Measurements from ENCODE around the gene MAP1LC3A. TPM values are rescaled to one million over a fixed set of nuclear protein-coding genes. Genes with fewer than 3 reads are reported as not detected.

Gene MAP1LC3A
- total RNA-seq, result 16.7 and 17.3 TPM in 2 replicates

GRCh38 chr20:34558320-34559218 lies at the start of gene MAP1LC3A:
MAP1LC3A (plus strand) TSS chr20:34558718; CDS start chr20:34558869, 151 bp downstream.
- intact Hi-C loops (cut with micrococcal nuclease), result loop anchor here (1.0 to 2.0 kb wide), 8 partner anchors 20 to 838 kb away; partner anchors contain the start of genes AHCY, DYNLRB1, ITCH and PIGU

DNA sequence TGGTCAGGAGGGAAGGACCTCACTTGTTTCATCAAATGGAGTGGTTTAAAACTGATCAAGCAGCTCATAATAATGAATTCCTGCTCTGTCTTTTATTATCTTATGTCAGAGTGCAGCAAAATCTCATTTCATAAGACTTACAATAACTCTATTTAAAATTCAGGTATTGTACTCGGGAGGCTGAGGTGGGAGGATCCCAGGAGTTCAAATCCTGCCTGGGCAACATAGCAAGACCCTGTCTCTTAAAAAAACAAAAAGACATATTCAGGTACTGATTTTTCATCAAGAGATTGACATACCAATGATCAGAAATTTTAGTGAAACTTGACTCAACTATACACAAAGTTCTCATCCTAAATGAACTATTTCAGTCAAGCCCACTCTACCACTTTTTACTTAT lies 47.9 kb upstream of the MAP1LC3A start:
- intact Hi-C loops (cut with micrococcal nuclease), result loop anchor here (10.0 kb wide), 1 partner anchor 826 kb away; the partner anchor contains the start of gene E2F1

DNA sequence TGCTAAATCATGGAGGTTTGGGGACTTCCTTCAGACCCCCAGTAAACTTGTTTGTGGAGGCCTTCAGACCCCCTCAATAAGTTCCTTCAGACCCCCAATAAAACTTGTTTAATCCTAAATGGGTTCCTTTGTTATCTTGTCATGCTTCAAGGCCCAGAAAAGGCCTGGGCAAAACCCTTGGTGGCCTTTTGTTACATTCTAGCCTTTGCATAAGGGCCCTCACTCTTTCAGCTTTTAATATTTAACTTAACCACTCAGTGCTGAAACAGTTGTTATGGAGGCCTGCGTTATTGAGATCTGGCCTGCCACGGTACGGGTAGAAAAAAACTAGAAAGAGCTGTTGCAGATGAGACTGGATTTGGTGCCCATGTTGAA lies 46.6 kb upstream of the MAP1LC3A start:
- intact Hi-C loops (cut with micrococcal nuclease), result loop anchor here (10.0 kb wide), 1 partner anchor 827 kb away; the partner anchor contains the start of gene E2F1

DNA sequence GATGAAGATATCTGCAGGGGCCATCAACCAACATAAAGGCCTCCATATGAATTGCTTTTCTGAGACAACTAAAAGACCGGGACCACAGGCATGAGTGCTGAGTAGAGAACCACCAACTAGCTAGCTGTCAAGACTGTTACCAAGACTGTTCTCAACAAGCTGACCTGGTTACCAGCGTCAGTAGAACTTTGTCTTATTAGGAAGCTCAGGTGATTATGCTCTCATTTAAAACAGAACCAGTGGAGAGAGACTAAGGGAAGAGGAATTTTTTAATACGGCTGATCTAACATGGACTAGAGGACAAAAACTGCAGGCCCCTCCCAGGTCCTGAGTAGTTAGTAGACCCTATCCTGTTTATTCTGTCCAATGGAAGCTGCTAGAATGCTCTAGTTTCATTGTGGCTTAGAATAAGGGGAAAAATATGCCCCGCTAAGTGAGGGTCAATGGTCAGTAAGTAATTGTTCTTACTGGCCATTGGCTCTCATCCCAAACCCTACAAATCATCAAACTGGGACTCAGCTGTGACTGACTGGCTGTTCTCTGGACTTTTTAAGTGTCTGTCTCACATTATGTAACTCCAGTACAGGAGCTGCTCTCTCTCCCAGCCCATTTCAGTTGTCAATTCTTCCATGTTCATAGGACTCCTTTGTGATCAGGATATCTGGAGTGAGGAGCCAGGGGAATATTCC lies 46.1 kb upstream of the MAP1LC3A start:
- intact Hi-C loops (cut with micrococcal nuclease), result loop anchor here (10.0 kb wide), 1 partner anchor 828 kb away; the partner anchor contains the start of gene E2F1

DNA sequence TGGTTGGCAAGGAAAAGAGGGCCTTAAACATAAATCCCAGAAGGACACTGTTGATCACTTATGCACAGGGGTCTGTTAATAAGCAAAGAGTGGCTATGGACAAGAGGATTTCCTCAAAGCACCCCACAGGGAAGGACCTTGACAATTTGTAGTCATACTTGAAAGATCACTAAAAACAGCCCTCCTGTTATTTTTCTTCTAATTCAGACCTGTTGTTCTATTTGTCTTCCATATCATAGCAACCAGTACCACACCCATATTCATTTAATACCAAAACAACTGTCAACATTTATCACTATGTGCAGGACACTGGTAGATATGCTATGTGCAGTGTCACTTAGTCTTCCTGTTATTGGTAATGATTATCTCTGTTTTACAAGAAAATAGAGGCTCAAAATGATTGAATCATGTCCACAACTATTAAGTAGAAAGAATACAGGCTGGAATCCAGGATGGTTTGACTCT lies 45.5 kb upstream of the MAP1LC3A start:
- intact Hi-C loops (cut with micrococcal nuclease), result loop anchor here (10.0 kb wide), 1 partner anchor 828 kb away; the partner anchor contains the start of gene E2F1

DNA sequence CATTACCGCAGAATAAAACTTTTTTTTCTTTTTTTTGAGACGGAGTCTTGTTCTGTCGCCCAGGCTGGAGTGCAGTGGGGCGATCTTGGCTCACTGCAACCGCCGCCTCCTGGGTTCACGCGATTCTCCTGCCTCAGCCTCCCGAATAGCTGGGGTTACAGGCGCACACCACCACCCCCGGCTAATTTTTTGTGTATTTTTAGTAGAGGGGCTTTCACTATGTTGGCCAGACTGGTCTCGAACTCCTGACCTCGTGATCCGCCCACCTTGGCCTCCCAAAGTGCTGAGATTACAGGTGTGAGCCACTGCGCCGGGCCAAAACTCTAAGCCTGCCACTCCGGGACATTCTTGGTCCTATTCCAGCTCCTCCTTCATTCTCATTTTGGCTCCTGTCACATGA lies 44.5 kb upstream of the MAP1LC3A start:
- intact Hi-C loops (cut with micrococcal nuclease), result loop anchor here (10.0 kb wide), 1 partner anchor 829 kb away; the partner anchor contains the start of gene E2F1

DNA sequence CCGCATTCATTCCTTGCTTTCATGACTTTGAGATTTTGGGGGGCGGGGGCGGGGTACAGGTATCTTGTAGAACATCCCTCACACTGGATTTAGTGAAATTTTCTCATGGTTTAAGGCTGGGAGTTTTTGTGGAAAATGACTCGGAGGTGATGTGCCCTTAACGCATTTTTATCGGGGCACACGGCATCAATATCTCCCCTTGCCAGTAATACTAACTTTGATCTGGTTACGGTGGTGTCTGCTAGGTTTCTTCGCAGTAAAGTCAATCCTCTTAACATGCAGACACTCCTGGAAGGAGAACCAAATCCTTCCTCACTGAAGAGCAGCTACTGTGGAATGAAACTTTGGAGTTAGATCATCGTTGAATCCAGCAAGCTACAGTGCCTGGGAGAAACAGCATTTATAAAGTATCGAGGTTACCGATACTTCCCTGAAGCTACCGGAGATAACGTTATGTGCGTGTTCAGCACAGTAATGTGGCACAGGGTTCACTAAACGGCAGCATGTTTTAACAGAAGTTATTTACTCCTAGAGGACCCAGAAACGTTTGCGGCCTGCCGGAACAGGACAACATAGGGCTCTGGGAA lies 43.5 kb upstream of the MAP1LC3A start:
- intact Hi-C loops (cut with micrococcal nuclease), result loop anchor here (1.0 to 10.0 kb wide), 8 partner anchors 152 to 830 kb away; partner anchors contain the start of genes CHMP4B, E2F1, EIF2S2 and ITCH

GRCh38 chr20:34515484-34516246 lies 42.9 kb upstream of the MAP1LC3A start:
- intact Hi-C loops (cut with micrococcal nuclease), result loop anchor here (1.0 to 10.0 kb wide), 15 partner anchors 23 to 831 kb away; partner anchors contain the start of genes AHCY, CHMP4B, E2F1 and EIF2S2

GRCh38 chr20:34516247-34517113 lies 42.0 kb upstream of the MAP1LC3A start, which contains the start of gene DYNLRB1:
DYNLRB1 (plus strand) TSS chr20:34516422; CDS start chr20:34516459, 37 bp downstream.
- intact Hi-C loops (cut with micrococcal nuclease), result loop anchor here (1.0 to 10.0 kb wide), 12 partner anchors 22 to 832 kb away; partner anchors contain the start of genes AHCY, CHMP4B, E2F1 and EIF2S2

DNA sequence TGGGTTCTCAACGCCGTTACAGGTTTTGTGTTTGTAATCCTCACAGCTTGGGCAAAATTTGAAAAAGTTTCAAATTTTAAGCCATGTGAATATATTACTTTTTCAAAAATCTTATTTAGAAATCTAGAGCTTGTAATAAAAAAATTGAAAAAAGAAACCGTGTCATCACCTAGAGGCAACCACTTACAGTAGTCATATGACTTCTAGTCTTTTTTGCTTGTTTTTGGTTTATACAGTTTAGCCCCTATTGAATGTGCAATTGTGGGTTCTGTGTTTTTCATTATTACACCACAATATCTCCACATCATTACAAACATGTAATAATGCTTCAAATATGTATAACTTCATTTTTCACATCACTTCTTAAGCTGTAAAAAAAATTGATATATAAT lies 41.4 kb upstream of the MAP1LC3A start:
- intact Hi-C loops (cut with micrococcal nuclease), result loop anchor here (2.0 to 10.0 kb wide), 7 partner anchors 22 to 832 kb away; partner anchors contain the start of genes CHMP4B, E2F1, EIF2S2 and NCOA6

DNA sequence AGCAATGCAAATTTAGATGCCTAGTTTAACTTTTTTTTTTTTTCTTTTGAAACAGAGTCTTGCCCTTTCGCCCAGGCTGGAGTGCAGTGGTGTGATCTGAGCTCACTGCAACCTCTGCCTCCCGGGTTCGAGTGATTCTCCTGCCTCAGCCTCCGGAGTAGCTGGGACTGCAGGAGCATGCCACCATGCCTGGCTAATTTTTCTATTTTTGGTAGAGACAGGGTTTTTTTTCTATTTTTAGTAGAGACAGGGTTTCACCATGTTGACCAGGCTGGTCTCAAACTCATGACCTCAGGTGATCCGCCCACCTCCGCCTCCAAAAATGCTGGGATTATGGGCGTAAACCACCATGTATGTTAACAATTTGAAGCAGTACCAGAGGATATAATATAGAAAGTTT lies 39.7 kb upstream of the MAP1LC3A start:
- intact Hi-C loops (cut with micrococcal nuclease), result loop anchor here (5.0 to 10.0 kb wide), 5 partner anchors 248 to 834 kb away; partner anchors contain the start of genes CHMP4B, E2F1, EIF2S2 and RALY

DNA sequence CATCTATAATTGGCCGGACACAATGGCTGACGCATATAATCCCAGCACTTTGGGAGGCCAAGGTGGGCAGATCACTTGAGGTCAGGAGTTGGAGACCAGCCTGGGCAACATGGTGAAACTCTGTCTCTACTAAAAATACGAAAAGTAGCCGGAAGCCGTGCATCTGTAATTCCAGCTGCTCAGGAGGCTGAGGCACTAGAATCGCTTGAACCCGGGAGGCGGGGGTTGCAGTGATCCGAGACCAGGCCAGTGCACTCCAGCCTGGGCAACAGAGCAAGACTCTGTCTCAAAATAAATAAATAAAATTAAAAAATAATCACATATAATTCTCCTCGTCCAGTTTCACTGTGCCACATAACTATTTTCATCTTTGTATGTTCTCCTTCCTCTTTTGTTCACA lies 38.7 kb upstream of the MAP1LC3A start:
- intact Hi-C loops (cut with micrococcal nuclease), result loop anchor here (5.0 to 10.0 kb wide), 5 partner anchors 247 to 835 kb away; partner anchors contain the start of genes CHMP4B, E2F1, EIF2S2 and RALY

- intact Hi-C loops (cut with micrococcal nuclease), result loop anchor here (1.0 kb wide), 2 partner anchors 211 to 333 kb away; no protein-coding TSS in a partner anchor
Observed at GRCh38 chr20:34522969-34523871, 35.3 kb upstream of the MAP1LC3A start.

GRCh38 chr20:34524426-34524825 lies 34.1 kb upstream of the MAP1LC3A start:
- intact Hi-C loops (cut with micrococcal nuclease), result no loop called here

DNA sequence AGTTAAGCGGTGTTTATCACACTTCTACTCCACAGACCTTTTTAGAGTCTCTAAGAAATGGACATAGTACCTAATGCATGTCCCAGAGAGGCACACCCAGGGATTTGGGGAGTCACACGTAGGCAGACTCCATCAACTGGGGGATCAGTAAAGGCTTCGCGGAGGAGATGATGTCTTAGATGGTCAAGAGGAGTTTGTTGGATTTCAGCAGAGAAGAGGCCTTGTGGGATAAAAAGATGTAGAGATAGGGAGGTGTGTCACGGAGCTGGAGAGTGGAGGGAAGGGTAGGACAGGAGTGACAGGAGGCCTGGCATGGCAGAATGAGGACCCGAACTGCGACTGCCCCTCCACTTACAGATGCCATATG lies 33.2 kb upstream of the MAP1LC3A start:
- intact Hi-C loops (cut with micrococcal nuclease), result no loop called here

GRCh38 chr20:34525709-34526416 lies 32.7 kb upstream of the MAP1LC3A start:
- intact Hi-C loops (cut with micrococcal nuclease), result no loop called here

DNA sequence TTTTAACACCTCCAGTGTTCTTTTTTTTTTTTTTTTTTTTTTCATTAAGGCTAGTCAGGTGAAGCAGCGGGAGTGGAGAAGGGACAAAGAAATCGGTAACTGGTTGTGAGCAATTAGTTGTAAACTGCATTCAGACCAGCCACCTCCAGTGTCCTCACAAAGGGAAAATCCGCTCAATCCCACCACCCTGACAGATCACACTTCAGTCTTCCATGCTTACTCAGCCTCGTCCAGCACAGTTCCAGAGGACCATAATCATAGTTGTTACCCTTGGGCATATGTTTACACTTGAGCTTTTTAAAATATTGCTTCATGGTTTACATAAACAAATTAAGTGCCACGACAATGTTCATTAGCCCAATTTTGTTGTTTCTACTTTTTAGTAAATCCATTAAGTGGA lies 32.1 kb upstream of the MAP1LC3A start:
- intact Hi-C loops (cut with micrococcal nuclease), result no loop called here

All from T-helper 1 cell treated with Interleukin-12 subunit alpha and Interleukin-12 subunit beta and Interleukin-4 antibody, amounts not matched to agents 30 ng/mL and 1 ng/mL, for 36 hours (primary cell).